Neural progenitor cell (in vitro differentiated cells): Measurements from ENCODE around the gene RNF14. TPM values are rescaled to one million over a fixed set of nuclear protein-coding genes. Genes with fewer than 3 reads are reported as not detected.

ENCODE experiments used
- DNase-seq: peaks from one replicate; pipeline ENCODE4 v3.0.0-alpha.2; 2016; ENCODE audit warnings: low spot score
- H2AFZ ChIP-seq: fragments of 200-600 bp; sonication (generic); replicated peaks from 2 replicates; pipeline ENCODE4 v1.6.1; 2016; ENCODE audit warnings: antibody characterized with exemption
- H3F3A ChIP-seq: fragments of 200-600 bp; sonication (generic); 2 replicates; pipeline ENCODE4 v1.6.1; 2016; ENCODE audit warnings: antibody characterized with exemption, low read depth
- H3K27ac ChIP-seq: fragments of 200-600 bp; sonication (generic); 2 replicates; pipeline ENCODE4 v1.5.1; 2016; ENCODE audit warnings: mild to moderate bottlenecking
- H3K27me3 ChIP-seq: fragments of 200-600 bp; sonication (generic); 2 replicates; pipeline ENCODE4 v1.6.1; 2016; ENCODE audit warnings: mild to moderate bottlenecking, moderate library complexity
- H3K36me3 ChIP-seq: fragments of 200-600 bp; sonication (generic); 2 replicates; pipeline ENCODE4 v1.5.1; 2016
- H3K4me1 ChIP-seq: fragments of 200-600 bp; sonication (generic); 2 replicates; pipeline ENCODE4 v1.6.1; 2016; ENCODE audit warnings: mixed run types
- H3K4me2 ChIP-seq: fragments of 200-600 bp; sonication (generic); 2 replicates; pipeline ENCODE4 v1.6.1; 2016
- H3K4me3 ChIP-seq: fragments of 200-600 bp; sonication (generic); 2 replicates; pipeline ENCODE4 v1.5.1; 2016
- H3K79me2 ChIP-seq: fragments of 200-600 bp; sonication (generic); 2 replicates; pipeline ENCODE4 v1.6.1; 2016; ENCODE audit warnings: low read depth
- H3K9ac ChIP-seq: fragments of 200-600 bp; sonication (generic); 2 replicates; pipeline ENCODE4 v1.6.1; 2016
- H3K9me3 ChIP-seq: fragments of 200-600 bp; sonication (generic); 2 replicates; pipeline ENCODE4 v1.5.1; 2016; ENCODE audit warnings: low read depth
- H4K20me1 ChIP-seq: fragments of 200-600 bp; sonication (generic); 2 replicates; pipeline ENCODE4 v1.6.1; 2016; ENCODE audit warnings: low read depth
- H3K27ac Mint-ChIP-seq: 3 replicates; pipeline ENCODE4 v1.8.0; 2021; ENCODE audit warnings: mixed read lengths
- H3K27me3 Mint-ChIP-seq: 2 replicates; pipeline ENCODE4 v1.8.0; 2022; ENCODE audit warnings: low read depth, mild to moderate bottlenecking, inconsistent platforms, moderate library complexity, mixed read lengths; ENCODE audit not compliant: insufficient read depth
- H3K36me3 Mint-ChIP-seq: 3 replicates; pipeline ENCODE4 v1.8.0; 2021; ENCODE audit warnings: mixed read lengths
- H3K4me1 Mint-ChIP-seq: 3 replicates; pipeline ENCODE4 v1.8.0; 2021; ENCODE audit warnings: mixed read lengths
- H3K4me3 Mint-ChIP-seq: 3 replicates; pipeline ENCODE4 v1.8.0; 2021; ENCODE audit warnings: mild to moderate bottlenecking, moderate library complexity, mixed read lengths
- H3K9me3 Mint-ChIP-seq: 3 replicates; pipeline ENCODE4 v1.8.0; 2020; ENCODE audit warnings: mixed read lengths
- EZH2 ChIP-seq: fragments of 200-600 bp; sonication (generic); IDR thresholded peaks from 2 replicates; pipeline ENCODE4 v1.6.1; 2017; ENCODE audit warnings: antibody characterized with exemption, mild to moderate bottlenecking, moderate library complexity
- EZH2phosphoT487 ChIP-seq: fragments of 200-600 bp; sonication (generic); IDR thresholded peaks from 2 replicates; pipeline ENCODE4 v1.6.1; 2017; ENCODE audit warnings: antibody characterized with exemption
- total RNA-seq: library from RNA; depleted of rRNA; stranded (reverse); fragments of >200 nt; gene quantifications from 2 replicates; pipeline ENCODE4 v1.2.3, GENCODE V29; 2015; ENCODE audit warnings: low replicate concordance
- TF ChIP-seq, protein P1 (sequence below): fragments of 200-600 bp; sonication (generic); IDR thresholded peaks from 2 replicates; pipeline ENCODE4 v1.5.1; 2017; ENCODE audit warnings: antibody characterized with exemption, mild to moderate bottlenecking

RNF14 gene
- total RNA-seq, 1 donor from 2014 or later, result 41.2 TPM

DNA sequence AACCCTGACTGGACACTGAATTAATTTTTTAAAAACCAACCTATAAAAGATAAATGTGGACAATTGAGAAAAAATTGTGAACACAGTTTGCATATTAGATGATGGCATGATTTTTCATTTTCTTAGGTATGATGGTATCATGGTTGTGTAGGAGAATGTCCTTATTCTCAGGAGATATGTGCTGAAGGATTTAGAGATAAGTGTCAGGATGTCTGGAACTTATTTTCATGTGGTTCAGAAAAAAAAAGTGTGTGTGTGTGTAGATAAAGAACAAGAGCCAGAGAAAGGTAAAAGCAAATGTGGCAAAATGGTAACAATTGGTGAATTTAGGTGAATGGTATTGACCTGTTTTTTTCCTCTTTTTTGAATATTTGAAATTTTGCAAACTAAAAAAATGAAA, 39.9 kb downstream of the RNF14 start:
- no peak for DNase-seq
- Histone ChIP-seq H3K27ac (no peak overlapping the region), H2AFZ (no peak overlapping the region), H3K4me2 (no peak overlapping the region), H3K4me1 (peaks cover 5% of the 10 kb centered on the region), H3K36me3 (no peaks in the 10 kb centered on the region), H3F3A (peaks cover 6% of the 10 kb centered on the region), H3K4me3 (no peak overlapping the region), H3K27me3 (no peaks in the 10 kb centered on the region), H3K9me3 (no peaks in the 10 kb centered on the region), H3K9ac (no peak overlapping the region), H4K20me1 (no peaks in the 10 kb centered on the region), H3K79me2 (no peaks in the 10 kb centered on the region)
- Mint-ChIP-seq H3K9me3 (no peaks in the 10 kb centered on the region), H3K4me1 (peaks cover 14% of the 10 kb centered on the region), H3K36me3 (peaks cover 22% of the 10 kb centered on the region), H3K4me3 (no peak overlapping the region), H3K27ac (no peak overlapping the region), H3K27me3 (peaks cover 2% of the 10 kb centered on the region)
- TF ChIP-seq, protein P1, sequence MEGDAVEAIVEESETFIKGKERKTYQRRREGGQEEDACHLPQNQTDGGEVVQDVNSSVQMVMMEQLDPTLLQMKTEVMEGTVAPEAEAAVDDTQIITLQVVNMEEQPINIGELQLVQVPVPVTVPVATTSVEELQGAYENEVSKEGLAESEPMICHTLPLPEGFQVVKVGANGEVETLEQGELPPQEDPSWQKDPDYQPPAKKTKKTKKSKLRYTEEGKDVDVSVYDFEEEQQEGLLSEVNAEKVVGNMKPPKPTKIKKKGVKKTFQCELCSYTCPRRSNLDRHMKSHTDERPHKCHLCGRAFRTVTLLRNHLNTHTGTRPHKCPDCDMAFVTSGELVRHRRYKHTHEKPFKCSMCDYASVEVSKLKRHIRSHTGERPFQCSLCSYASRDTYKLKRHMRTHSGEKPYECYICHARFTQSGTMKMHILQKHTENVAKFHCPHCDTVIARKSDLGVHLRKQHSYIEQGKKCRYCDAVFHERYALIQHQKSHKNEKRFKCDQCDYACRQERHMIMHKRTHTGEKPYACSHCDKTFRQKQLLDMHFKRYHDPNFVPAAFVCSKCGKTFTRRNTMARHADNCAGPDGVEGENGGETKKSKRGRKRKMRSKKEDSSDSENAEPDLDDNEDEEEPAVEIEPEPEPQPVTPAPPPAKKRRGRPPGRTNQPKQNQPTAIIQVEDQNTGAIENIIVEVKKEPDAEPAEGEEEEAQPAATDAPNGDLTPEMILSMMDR, result no peak
- TF ChIP-seq EZH2phosphoT487 (no peak), EZH2 (no peak)

DNA sequence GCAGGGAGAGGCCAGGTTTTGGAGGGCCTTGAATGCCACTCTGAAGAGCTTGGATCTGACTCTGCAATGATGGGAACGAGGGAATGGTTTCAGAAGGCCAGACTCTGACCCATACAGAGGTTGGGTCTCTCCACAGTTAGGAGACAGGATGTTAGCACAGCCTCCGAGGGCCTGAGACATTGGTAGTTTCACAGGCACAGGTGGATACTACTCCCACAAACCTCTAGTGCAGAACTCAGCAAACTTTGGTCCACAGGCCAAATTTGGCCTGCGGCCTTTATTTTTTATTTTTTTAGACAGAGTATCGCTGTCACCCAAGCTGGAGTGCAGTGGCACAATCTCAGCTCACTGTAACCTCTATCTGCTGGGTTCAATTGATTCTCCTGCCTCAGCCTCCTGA, 41.0 kb downstream of the RNF14 start:
- H3K9me3 ChIP-seq, result no peaks in the 10 kb centered on the region
- no peaks in the 10 kb centered on the region for H3K79me2 ChIP-seq
- peaks cover 21% of the 10 kb centered on the region for H3K36me3 Mint-ChIP-seq
- H3K4me1 Mint-ChIP-seq, result peaks cover 16% of the 10 kb centered on the region
- no peak overlapping the region for H3K4me3 Mint-ChIP-seq
- no peaks in the 10 kb centered on the region for H4K20me1 ChIP-seq
- no peaks in the 10 kb centered on the region for H3K9me3 Mint-ChIP-seq
- no peaks in the 10 kb centered on the region for H3K27me3 ChIP-seq
- H3K36me3 ChIP-seq, result no peaks in the 10 kb centered on the region
- peaks cover 5% of the 10 kb centered on the region for H3K4me1 ChIP-seq
- DNase-seq, result no peak
- no peak overlapping the region for H3K27ac Mint-ChIP-seq
- H3K4me3 ChIP-seq, result no peak overlapping the region
- no peak overlapping the region for H3K9ac ChIP-seq
- TF ChIP-seq EZH2phosphoT487 (no peak), EZH2 (no peak)
- TF ChIP-seq, protein P1, result no peak
- H2AFZ ChIP-seq, result no peak overlapping the region
- no peak overlapping the region for H3K4me2 ChIP-seq
- H3F3A ChIP-seq, result peaks cover 8% of the 10 kb centered on the region
- no peak overlapping the region for H3K27ac ChIP-seq
- H3K27me3 Mint-ChIP-seq, result no peaks in the 10 kb centered on the region

DNA sequence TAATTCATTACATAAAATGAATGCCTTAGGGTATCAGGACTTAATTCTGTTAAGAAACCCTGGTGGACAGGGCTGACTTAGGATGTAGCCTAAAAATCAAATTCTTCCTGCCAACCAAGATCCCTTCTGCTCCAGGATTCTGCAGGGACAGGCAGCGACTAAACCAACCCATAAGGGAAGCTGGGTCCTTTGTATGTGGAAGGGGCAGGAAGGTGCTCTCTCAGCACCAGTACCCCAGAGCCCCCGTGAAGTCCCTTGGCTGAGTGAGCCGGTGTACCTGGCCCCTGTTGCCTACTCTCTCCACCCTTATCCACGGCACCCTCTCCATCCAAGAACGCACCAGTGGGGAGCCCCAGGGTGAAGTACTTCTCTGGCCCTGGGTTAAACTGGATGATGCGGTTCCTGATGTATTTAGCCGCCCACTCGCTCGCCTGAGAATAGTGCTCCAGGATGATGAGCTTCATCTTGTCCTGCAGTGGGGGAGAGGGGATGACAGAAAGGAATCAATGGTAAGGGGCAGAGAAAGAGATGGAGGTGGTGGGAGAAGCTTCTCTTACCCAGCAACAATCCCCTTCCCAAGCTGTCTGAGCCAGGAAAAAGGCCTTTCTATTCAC, 42.8 kb downstream of the RNF14 start:
- Histone ChIP-seq H3K4me1 (peaks cover 5% of the 10 kb centered on the region), H3F3A (peaks cover 8% of the 10 kb centered on the region), H2AFZ (no peak overlapping the region), H4K20me1 (no peaks in the 10 kb centered on the region), H3K27ac (no peak overlapping the region), H3K79me2 (no peaks in the 10 kb centered on the region), H3K27me3 (no peaks in the 10 kb centered on the region), H3K36me3 (no peaks in the 10 kb centered on the region), H3K4me2 (peak overlapping the region; percentile 78), H3K9ac (no peak overlapping the region), H3K9me3 (no peaks in the 10 kb centered on the region), H3K4me3 (peak overlapping the region; percentile 59)
- no peak for DNase-seq
- TF ChIP-seq EZH2phosphoT487 (no peak), EZH2 (no peak)
- TF ChIP-seq, protein P1, result no peak
- H3K4me3 Mint-ChIP-seq, result peak overlapping the region; percentile 82
- no peaks in the 10 kb centered on the region for H3K27me3 Mint-ChIP-seq
- peaks cover 12% of the 10 kb centered on the region for H3K36me3 Mint-ChIP-seq
- H3K9me3 Mint-ChIP-seq, result no peaks in the 10 kb centered on the region
- H3K4me1 Mint-ChIP-seq, result peaks cover 16% of the 10 kb centered on the region
- H3K27ac Mint-ChIP-seq, result peak overlapping the region; percentile 38
